WTC11 (cell line): ENCODE data around the gene PRKAG2.

Experiments used
- CTCF ChIP-seq: fragments of 200-600 bp; IDR thresholded peaks from 2 replicates; pipeline ENCODE4 v1.8.0; 2022; ENCODE audit warnings: antibody characterized with exemption
- E2F4 ChIP-seq: sonication (generic); formaldehyde crosslinking; IDR thresholded peaks from 2 replicates; pipeline ENCODE4 v1.8.1; 2022; ENCODE audit warnings: low read depth, mild to moderate bottlenecking, moderate library complexity, missing genetic modification reagents, borderline replicate concordance
- MAX ChIP-seq: sonication (generic); formaldehyde crosslinking; IDR thresholded peaks from 2 replicates; pipeline ENCODE4 v1.8.0; 2022; ENCODE audit warnings: mild to moderate bottlenecking, missing genetic modification reagents
- NFE2L1 ChIP-seq: sonication (generic); formaldehyde crosslinking; IDR thresholded peaks from 2 replicates; pipeline ENCODE4 v1.8.1; 2023; ENCODE audit warnings: missing genetic modification reagents
- TCF7 ChIP-seq: sonication (generic); formaldehyde crosslinking; IDR thresholded peaks from 2 replicates; pipeline ENCODE4 v1.8.0; 2022; ENCODE audit warnings: mild to moderate bottlenecking, low read depth, missing genetic modification reagents, moderate library complexity
- TF ChIP-seq, protein P1 (sequence below): sonication (generic); formaldehyde crosslinking; conservative IDR thresholded peaks from 2 replicates; pipeline ENCODE4 v1.8.1; 2023; ENCODE audit warnings: mild to moderate bottlenecking, low read depth, missing genetic modification reagents, moderate library complexity
- TF ChIP-seq, protein P2 (sequence below): sonication (generic); formaldehyde crosslinking; IDR thresholded peaks from 2 replicates; pipeline ENCODE4 v1.8.0; 2023; ENCODE audit warnings: missing genetic modification reagents
- TF ChIP-seq, protein P3 (sequence below): sonication (generic); formaldehyde crosslinking; IDR thresholded peaks from 2 replicates; pipeline ENCODE4 v1.8.1; 2023; ENCODE audit warnings: mild to moderate bottlenecking, moderate library complexity, missing genetic modification reagents
- TF ChIP-seq, protein P4 (sequence below): fragments of 250-450 bp; sonication (Bioruptor Pico); IDR thresholded peaks from 2 replicates; pipeline ENCODE4 v1.9.0; 2021; ENCODE audit warnings: mild to moderate bottlenecking

GRCh38 chr7:151702961-151703360, 174.0 kb downstream of the PRKAG2 start:
- TF ChIP-seq MAX (CRISPR knock-in tag) (no peak), NFE2L1 (CRISPR knock-in tag) (no peak), E2F4 (no peak), TCF7 (CRISPR knock-in tag) (no peak), CTCF (no peak)
- TF ChIP-seq, protein P1, sequence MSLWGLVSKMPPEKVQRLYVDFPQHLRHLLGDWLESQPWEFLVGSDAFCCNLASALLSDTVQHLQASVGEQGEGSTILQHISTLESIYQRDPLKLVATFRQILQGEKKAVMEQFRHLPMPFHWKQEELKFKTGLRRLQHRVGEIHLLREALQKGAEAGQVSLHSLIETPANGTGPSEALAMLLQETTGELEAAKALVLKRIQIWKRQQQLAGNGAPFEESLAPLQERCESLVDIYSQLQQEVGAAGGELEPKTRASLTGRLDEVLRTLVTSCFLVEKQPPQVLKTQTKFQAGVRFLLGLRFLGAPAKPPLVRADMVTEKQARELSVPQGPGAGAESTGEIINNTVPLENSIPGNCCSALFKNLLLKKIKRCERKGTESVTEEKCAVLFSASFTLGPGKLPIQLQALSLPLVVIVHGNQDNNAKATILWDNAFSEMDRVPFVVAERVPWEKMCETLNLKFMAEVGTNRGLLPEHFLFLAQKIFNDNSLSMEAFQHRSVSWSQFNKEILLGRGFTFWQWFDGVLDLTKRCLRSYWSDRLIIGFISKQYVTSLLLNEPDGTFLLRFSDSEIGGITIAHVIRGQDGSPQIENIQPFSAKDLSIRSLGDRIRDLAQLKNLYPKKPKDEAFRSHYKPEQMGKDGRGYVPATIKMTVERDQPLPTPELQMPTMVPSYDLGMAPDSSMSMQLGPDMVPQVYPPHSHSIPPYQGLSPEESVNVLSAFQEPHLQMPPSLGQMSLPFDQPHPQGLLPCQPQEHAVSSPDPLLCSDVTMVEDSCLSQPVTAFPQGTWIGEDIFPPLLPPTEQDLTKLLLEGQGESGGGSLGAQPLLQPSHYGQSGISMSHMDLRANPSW (CRISPR knock-in tag): no peak
- TF ChIP-seq, protein P2, sequence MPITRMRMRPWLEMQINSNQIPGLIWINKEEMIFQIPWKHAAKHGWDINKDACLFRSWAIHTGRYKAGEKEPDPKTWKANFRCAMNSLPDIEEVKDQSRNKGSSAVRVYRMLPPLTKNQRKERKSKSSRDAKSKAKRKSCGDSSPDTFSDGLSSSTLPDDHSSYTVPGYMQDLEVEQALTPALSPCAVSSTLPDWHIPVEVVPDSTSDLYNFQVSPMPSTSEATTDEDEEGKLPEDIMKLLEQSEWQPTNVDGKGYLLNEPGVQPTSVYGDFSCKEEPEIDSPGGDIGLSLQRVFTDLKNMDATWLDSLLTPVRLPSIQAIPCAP (CRISPR knock-in tag): no peak
- TF ChIP-seq, protein P3, sequence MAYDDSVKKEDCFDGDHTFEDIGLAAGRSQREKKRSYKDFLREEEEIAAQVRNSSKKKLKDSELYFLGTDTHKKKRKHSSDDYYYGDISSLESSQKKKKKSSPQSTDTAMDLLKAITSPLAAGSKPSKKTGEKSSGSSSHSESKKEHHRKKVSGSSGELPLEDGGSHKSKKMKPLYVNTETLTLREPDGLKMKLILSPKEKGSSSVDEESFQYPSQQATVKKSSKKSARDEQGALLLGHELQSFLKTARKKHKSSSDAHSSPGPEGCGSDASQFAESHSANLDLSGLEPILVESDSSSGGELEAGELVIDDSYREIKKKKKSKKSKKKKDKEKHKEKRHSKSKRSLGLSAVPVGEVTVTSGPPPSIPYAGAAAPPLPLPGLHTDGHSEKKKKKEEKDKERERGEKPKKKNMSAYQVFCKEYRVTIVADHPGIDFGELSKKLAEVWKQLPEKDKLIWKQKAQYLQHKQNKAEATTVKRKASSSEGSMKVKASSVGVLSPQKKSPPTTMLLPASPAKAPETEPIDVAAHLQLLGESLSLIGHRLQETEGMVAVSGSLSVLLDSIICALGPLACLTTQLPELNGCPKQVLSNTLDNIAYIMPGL (CRISPR knock-in tag): no peak
- TF ChIP-seq, protein P4, sequence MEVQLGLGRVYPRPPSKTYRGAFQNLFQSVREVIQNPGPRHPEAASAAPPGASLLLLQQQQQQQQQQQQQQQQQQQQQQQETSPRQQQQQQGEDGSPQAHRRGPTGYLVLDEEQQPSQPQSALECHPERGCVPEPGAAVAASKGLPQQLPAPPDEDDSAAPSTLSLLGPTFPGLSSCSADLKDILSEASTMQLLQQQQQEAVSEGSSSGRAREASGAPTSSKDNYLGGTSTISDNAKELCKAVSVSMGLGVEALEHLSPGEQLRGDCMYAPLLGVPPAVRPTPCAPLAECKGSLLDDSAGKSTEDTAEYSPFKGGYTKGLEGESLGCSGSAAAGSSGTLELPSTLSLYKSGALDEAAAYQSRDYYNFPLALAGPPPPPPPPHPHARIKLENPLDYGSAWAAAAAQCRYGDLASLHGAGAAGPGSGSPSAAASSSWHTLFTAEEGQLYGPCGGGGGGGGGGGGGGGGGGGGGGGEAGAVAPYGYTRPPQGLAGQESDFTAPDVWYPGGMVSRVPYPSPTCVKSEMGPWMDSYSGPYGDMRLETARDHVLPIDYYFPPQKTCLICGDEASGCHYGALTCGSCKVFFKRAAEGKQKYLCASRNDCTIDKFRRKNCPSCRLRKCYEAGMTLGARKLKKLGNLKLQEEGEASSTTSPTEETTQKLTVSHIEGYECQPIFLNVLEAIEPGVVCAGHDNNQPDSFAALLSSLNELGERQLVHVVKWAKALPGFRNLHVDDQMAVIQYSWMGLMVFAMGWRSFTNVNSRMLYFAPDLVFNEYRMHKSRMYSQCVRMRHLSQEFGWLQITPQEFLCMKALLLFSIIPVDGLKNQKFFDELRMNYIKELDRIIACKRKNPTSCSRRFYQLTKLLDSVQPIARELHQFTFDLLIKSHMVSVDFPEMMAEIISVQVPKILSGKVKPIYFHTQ: no peak
